HCT116 (cell line): ENCODE measurements around the gene CDK19. TPM values are rescaled to one million over a fixed set of nuclear protein-coding genes. Genes with fewer than 3 reads are reported as not detected.

ENCODE experiments used
- ATAC-seq: fragments of 200-7000 bp; cut with Tn5 transposase; 2 replicates; pipeline ENCODE4 v1.9.1; 2020; ENCODE audit warnings: mild to moderate bottlenecking, moderate library complexity
- BruUV-seq: library from RNA; stranded (reverse); fragments of 400-500 nt; replicated peaks from 2 replicates; lab custom pipeline; 2021; lab: Mats Ljungman, UMichigan
- CTCF ChIA-PET: fragments of 300-600 bp; sonication (Branson Sonifier 250); formaldehyde crosslinking; loops from one replicate; lab custom pipeline; 2021; ENCODE audit warnings: antibody characterized with exemption; lab: Charles Lee
- POLR2A ChIA-PET: fragments of 300-600, 350-600 bp; sonication (Branson Sonifier 250); formaldehyde crosslinking; loops from one replicate; lab custom pipeline; 2021; ENCODE audit warnings: antibody characterized with exemption; lab: Charles Lee
- RAD21 ChIA-PET, 2 experiments: fragments of 300-600 bp; sonication (Branson Sonifier 250); formaldehyde crosslinking; loops; one replicate each; lab custom pipeline; 2023; ENCODE audit warnings: low total read pairs in 2 of 2; ENCODE audit not compliant: uncharacterized antibody in 2 of 2, unreplicated experiment in 2 of 2, low non-redundant PET in 1 of 2; lab: Charles Lee
- DNase-seq: peaks from one replicate; pipeline ENCODE4 v3.0.0-alpha.2; 2010; ENCODE audit warnings: low read depth, low spot score
- H2AFZ ChIP-seq: fragments of 200-600 bp; shearing (Covaris generic), sonication (generic); 2 replicates; pipeline ENCODE4 v1.6.1; 2017; ENCODE audit warnings: low read depth, mixed run types, mixed read lengths, antibody characterized with exemption, low read length; ENCODE audit not compliant: poor library complexity, severe bottlenecking
- H3K27ac ChIP-seq: 2 replicates; pipeline ENCODE4 v1.5.1; 2012; ENCODE audit warnings: low read depth, low read length
- H3K27me3 ChIP-seq: fragments of 200-600 bp; sonication (generic); 2 replicates; pipeline ENCODE4 v1.6.1; 2016; ENCODE audit warnings: mixed run types, low read length, mixed read lengths; ENCODE audit not compliant: insufficient read depth
- H3K36me3 ChIP-seq, 2 experiments: fragments of 200-500 bp in 1 of 2; fragments of 200-600 bp in 1 of 2; sonication (Bioruptor generic) in 1 of 2; sonication (generic) in 1 of 2; 2 replicates each; pipeline versions ENCODE4 v1.5.1 to v1.6.1; 2014 to 2016; ENCODE audit warnings: low read length in 2 of 2, inconsistent platforms in 1 of 2, mixed read lengths in 1 of 2, mixed run types in 1 of 2; ENCODE audit not compliant: insufficient read depth in 2 of 2, control insufficient read depth in 1 of 2
- H3K4me1 ChIP-seq, 2 experiments: fragments of 200-600 bp in 1 of 2; sonication (generic) in 1 of 2; 2 replicates each; pipeline versions ENCODE4 v1.5.1 to v1.6.1; 2012 to 2017; ENCODE audit warnings: low read length in 2 of 2, inconsistent platforms in 1 of 2, mild to moderate bottlenecking in 1 of 2, mixed read lengths in 1 of 2, mixed run types in 1 of 2, moderate library complexity in 1 of 2; ENCODE audit not compliant: insufficient read depth in 2 of 2, control insufficient read depth in 1 of 2
- H3K4me2 ChIP-seq: fragments of 200-600 bp; sonication (generic); 2 replicates; pipeline ENCODE4 v1.6.1; 2017; ENCODE audit warnings: mixed run types, low read length, mixed read lengths
- H3K4me3 ChIP-seq, 2 experiments: fragments of 200-600 bp in 1 of 2; sonication (generic) in 1 of 2; replicated peaks in 1 of 2; 2 replicates each; pipeline ENCODE4 v1.5.1; 2011 to 2016; ENCODE audit warnings: low read length in 2 of 2, control low read depth in 1 of 2, low read depth in 1 of 2, mild to moderate bottlenecking in 1 of 2, mixed read lengths in 1 of 2, mixed run types in 1 of 2
- H3K79me2 ChIP-seq: fragments of 200-600 bp; sonication (generic); 2 replicates; pipeline ENCODE4 v1.6.1; 2017; ENCODE audit warnings: mild to moderate bottlenecking, mixed run types, low read length, moderate library complexity, mixed read lengths; ENCODE audit not compliant: insufficient read depth
- H3K9ac ChIP-seq: fragments of 200-600 bp; sonication (generic); 2 replicates; pipeline ENCODE4 v1.6.1; 2016; ENCODE audit warnings: low read length, mixed read lengths
- H3K9me2 ChIP-seq: fragments of 200-600 bp; sonication (generic), shearing (Covaris generic); 2 replicates; pipeline ENCODE4 v1.6.1; 2017; ENCODE audit warnings: mixed run types, mild to moderate bottlenecking, moderate library complexity; ENCODE audit not compliant: insufficient read depth
- H3K9me3 ChIP-seq, 2 experiments: fragments of 200-500 bp in 1 of 2; fragments of 200-600 bp in 1 of 2; sonication (Bioruptor generic) in 1 of 2; sonication (generic) in 1 of 2; 2 replicates each; pipeline ENCODE4 v1.6.1; 2014 to 2017; ENCODE audit warnings: low read length in 2 of 2, mixed read lengths in 2 of 2, inconsistent platforms in 1 of 2, low read depth in 1 of 2, mild to moderate bottlenecking in 1 of 2, mixed run types in 1 of 2, moderate library complexity in 1 of 2; ENCODE audit not compliant: control insufficient read depth in 1 of 2, insufficient read depth in 1 of 2
- H4K20me1 ChIP-seq: fragments of 200-600 bp; sonication (generic), shearing (Covaris generic); 2 replicates; pipeline ENCODE4 v1.6.1; 2017; ENCODE audit warnings: mixed run types, mild to moderate bottlenecking, moderate library complexity; ENCODE audit not compliant: insufficient read depth
- CEBPB ChIP-seq: IDR thresholded peaks from 2 replicates; pipeline ENCODE4 v1.6.1; 2012; ENCODE audit warnings: low read depth
- ELF1 ChIP-seq: IDR thresholded peaks from 2 replicates; pipeline ENCODE4 v1.6.1; 2012; ENCODE audit warnings: low read depth, borderline replicate concordance
- EZH2phosphoT487 ChIP-seq: fragments of 200-600 bp; IDR thresholded peaks from 2 replicates; pipeline ENCODE4 v1.6.1; 2018; ENCODE audit warnings: antibody characterized with exemption, borderline replicate concordance
- FOSL1 ChIP-seq: IDR thresholded peaks from 2 replicates; pipeline ENCODE4 v1.6.1; 2012; ENCODE audit warnings: low read depth
- JUND ChIP-seq: IDR thresholded peaks from 2 replicates; pipeline ENCODE4 v1.6.1; 2012
- SIN3A ChIP-seq: IDR thresholded peaks from 2 replicates; pipeline ENCODE4 v1.6.1; 2012; ENCODE audit warnings: low read depth
- ZFX ChIP-seq: fragments of 450-650 bp; IDR thresholded peaks from 2 replicates; pipeline ENCODE4 v1.6.1; 2017
- intact Hi-C: fragments of 100-400 bp; cut with micrococcal nuclease; formaldehyde crosslinking; loops from 2 replicates; pipeline ENCODE4 v1.10.0; 2022
- total RNA-seq: library from RNA; stranded (reverse); gene quantifications from one replicate; pipeline ENCODE4 v1.2.1, GENCODE V29; 2021; ENCODE audit not compliant: unreplicated experiment
- TF ChIP-seq, protein P1 (sequence below): IDR thresholded peaks from 2 replicates; pipeline ENCODE4 v1.6.1; 2012; ENCODE audit warnings: low read depth
- TF ChIP-seq, protein P2 (sequence below), 3 experiments: fragments of 200-600 bp in 1 of 3; sonication (generic) in 1 of 3; IDR thresholded peaks in 2 of 3; conservative IDR thresholded peaks in 1 of 3; 2 replicates each; pipeline ENCODE4 v1.5.1; 2012 to 2017; ENCODE audit warnings: low read depth in 2 of 3, low read length in 2 of 3, antibody characterized with exemption in 1 of 3, borderline replicate concordance in 1 of 3, control low read depth in 1 of 3, mild to moderate bottlenecking in 1 of 3, mixed read lengths in 1 of 3, mixed run types in 1 of 3, moderate library complexity in 1 of 3; ENCODE audit not compliant: insufficient read depth in 1 of 3
- TF ChIP-seq, protein P3 (sequence below): IDR thresholded peaks from 2 replicates; pipeline ENCODE4 v1.6.1; 2012

The CDK19 gene
- total RNA-seq, 1 experiment from 2014 or later: 20.0 TPM

DNA sequence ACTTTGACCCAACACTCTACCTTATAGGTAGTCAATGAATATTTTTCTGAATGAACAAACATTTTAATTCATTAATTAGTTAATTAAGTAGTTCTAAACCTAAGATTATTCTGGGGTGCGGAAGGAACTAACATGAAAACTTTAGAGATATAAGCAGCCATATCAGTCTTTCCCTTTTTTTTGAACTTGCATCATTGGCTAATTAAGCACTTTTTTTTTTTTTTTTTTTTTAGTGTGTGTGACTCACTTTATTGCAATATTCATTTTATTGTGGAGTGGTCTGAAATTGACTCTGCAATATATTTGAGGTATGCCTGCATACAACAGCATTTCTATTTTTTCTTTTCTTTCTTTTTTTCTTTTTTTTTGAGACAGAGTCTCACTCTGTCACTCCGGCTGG lies 37.5 kb upstream of the CDK19 start:
- Histone ChIP-seq H3K36me3 (no peaks in the 10 kb centered on the region), H3K4me1 (no peaks in the 10 kb centered on the region), H3K27ac (no peak overlapping the region), H4K20me1 (no peaks in the 10 kb centered on the region)
- POLR2A ChIA-PET: interaction anchor here (1.1 kb wide), 1 partner anchor 22 kb away, joined by 4 read pairs; the partner anchor contains the start of gene AMD1
- no peak for TF ChIP-seq ELF1
- TF ChIP-seq, protein P1, sequence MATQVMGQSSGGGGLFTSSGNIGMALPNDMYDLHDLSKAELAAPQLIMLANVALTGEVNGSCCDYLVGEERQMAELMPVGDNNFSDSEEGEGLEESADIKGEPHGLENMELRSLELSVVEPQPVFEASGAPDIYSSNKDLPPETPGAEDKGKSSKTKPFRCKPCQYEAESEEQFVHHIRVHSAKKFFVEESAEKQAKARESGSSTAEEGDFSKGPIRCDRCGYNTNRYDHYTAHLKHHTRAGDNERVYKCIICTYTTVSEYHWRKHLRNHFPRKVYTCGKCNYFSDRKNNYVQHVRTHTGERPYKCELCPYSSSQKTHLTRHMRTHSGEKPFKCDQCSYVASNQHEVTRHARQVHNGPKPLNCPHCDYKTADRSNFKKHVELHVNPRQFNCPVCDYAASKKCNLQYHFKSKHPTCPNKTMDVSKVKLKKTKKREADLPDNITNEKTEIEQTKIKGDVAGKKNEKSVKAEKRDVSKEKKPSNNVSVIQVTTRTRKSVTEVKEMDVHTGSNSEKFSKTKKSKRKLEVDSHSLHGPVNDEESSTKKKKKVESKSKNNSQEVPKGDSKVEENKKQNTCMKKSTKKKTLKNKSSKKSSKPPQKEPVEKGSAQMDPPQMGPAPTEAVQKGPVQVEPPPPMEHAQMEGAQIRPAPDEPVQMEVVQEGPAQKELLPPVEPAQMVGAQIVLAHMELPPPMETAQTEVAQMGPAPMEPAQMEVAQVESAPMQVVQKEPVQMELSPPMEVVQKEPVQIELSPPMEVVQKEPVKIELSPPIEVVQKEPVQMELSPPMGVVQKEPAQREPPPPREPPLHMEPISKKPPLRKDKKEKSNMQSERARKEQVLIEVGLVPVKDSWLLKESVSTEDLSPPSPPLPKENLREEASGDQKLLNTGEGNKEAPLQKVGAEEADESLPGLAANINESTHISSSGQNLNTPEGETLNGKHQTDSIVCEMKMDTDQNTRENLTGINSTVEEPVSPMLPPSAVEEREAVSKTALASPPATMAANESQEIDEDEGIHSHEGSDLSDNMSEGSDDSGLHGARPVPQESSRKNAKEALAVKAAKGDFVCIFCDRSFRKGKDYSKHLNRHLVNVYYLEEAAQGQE: no peak
- no peak for TF ChIP-seq EZH2phosphoT487
- TF ChIP-seq SIN3A: no peak
- TF ChIP-seq, protein P2, sequence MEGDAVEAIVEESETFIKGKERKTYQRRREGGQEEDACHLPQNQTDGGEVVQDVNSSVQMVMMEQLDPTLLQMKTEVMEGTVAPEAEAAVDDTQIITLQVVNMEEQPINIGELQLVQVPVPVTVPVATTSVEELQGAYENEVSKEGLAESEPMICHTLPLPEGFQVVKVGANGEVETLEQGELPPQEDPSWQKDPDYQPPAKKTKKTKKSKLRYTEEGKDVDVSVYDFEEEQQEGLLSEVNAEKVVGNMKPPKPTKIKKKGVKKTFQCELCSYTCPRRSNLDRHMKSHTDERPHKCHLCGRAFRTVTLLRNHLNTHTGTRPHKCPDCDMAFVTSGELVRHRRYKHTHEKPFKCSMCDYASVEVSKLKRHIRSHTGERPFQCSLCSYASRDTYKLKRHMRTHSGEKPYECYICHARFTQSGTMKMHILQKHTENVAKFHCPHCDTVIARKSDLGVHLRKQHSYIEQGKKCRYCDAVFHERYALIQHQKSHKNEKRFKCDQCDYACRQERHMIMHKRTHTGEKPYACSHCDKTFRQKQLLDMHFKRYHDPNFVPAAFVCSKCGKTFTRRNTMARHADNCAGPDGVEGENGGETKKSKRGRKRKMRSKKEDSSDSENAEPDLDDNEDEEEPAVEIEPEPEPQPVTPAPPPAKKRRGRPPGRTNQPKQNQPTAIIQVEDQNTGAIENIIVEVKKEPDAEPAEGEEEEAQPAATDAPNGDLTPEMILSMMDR (IDR thresholded peaks at IDR 0.05 in 2 of 3, conservative IDR thresholded peaks at IDR 0.05 in 1 of 3; ENCODE audit: borderline replicate concordance in 1 of 3, insufficient read depth in 1 of 3, low read depth in 2 of 3, low read length in 2 of 3): no peak
- TF ChIP-seq ZFX: no peak
- no peak for TF ChIP-seq FOSL1
- TF ChIP-seq CEBPB: no peak
- TF ChIP-seq JUND: no peak
- TF ChIP-seq, protein P3, sequence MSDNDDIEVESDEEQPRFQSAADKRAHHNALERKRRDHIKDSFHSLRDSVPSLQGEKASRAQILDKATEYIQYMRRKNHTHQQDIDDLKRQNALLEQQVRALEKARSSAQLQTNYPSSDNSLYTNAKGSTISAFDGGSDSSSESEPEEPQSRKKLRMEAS: no peak
- TF ChIP-seq, all 23 proteins: peak for 0
- ATAC-seq: no peak
- Histone ChIP-seq H3K4me3 (no peak overlapping the region), H3K9ac (no peak overlapping the region), H3K4me2 (no peak overlapping the region), H3K27me3 (no peaks in the 10 kb centered on the region), H3K9me3 (no peaks in the 10 kb centered on the region), H3K9me2 (no peaks in the 10 kb centered on the region), H2AFZ (no peak overlapping the region), H3K79me2 (no peaks in the 10 kb centered on the region)
- no TSS peak for BruUV-seq
- DNase-seq: no peak
- ChIA-PET RAD21 (no interaction called here), CTCF (no interaction called here)
- intact Hi-C loops: no loop called here
